ENCODE results near the gene GDPD4.

The GDPD4 gene

GRCh38 chr11:77244277-77245027 is 57.0 kb downstream of the GDPD4 start:
- no peak for DNase-seq (ENCODE audit: low read depth, low spot score)

- no peak for DNase-seq (ENCODE audit: low read depth, low spot score)
Observed at GRCh38 chr11:77236901-77237300, 64.6 kb downstream of the GDPD4 start.

- no peak for DNase-seq (ENCODE audit: low read depth, low spot score)
Observed at GRCh38 chr11:77233011-77233410, 68.5 kb downstream of the GDPD4 start.

- DNase-seq (ENCODE audit: low read depth, low spot score), result no peak
Observed at GRCh38 chr11:77232242-77232641, 69.2 kb downstream of the GDPD4 start.

GRCh38 chr11:77231800-77232199 is 69.7 kb downstream of the GDPD4 start:
- no peak for DNase-seq (ENCODE audit: low read depth, low spot score)

- no peak for DNase-seq (ENCODE audit: low read depth, low spot score)
Observed at GRCh38 chr11:77230878-77231605, 70.4 kb downstream of the GDPD4 start.

GRCh38 chr11:77223797-77224196 is 77.7 kb downstream of the GDPD4 start:
- no peak for DNase-seq (ENCODE audit: low read depth, low spot score)

- DNase-seq (ENCODE audit: low read depth, low spot score), result no peak
Observed at GRCh38 chr11:77217156-77217555, 84.3 kb downstream of the GDPD4 start.

GRCh38 chr11:77215106-77215505 is 86.4 kb downstream of the GDPD4 start:
- DNase-seq (ENCODE audit: low read depth, low spot score), result no peak

- no peak for DNase-seq (ENCODE audit: low read depth, low spot score)
Observed at GRCh38 chr11:77214557-77214956, 86.9 kb downstream of the GDPD4 start.

- no peak for DNase-seq (ENCODE audit: low read depth, low spot score)
Observed at GRCh38 chr11:77213589-77214428, 87.7 kb downstream of the GDPD4 start.

- no peak for DNase-seq (ENCODE audit: low read depth, low spot score)
Observed at GRCh38 chr11:77213029-77213579, 88.4 kb downstream of the GDPD4 start.

GRCh38 chr11:77212314-77213007 is 89.0 kb downstream of the GDPD4 start:
- no peak for DNase-seq (ENCODE audit: low read depth, low spot score)

GRCh38 chr11:77211594-77212251 is 89.8 kb downstream of the GDPD4 start:
- no peak for DNase-seq (ENCODE audit: low read depth, low spot score)

GRCh38 chr11:77211040-77211451 is 90.4 kb downstream of the GDPD4 start:
- no peak for DNase-seq (ENCODE audit: low read depth, low spot score)

GRCh38 chr11:77209663-77210062 is 91.8 kb downstream of the GDPD4 start:
- no peak for DNase-seq (ENCODE audit: low read depth, low spot score)

GRCh38 chr11:77208535-77208934 is 93.0 kb downstream of the GDPD4 start:
- no peak for DNase-seq (ENCODE audit: low read depth, low spot score)

GRCh38 chr11:77207618-77208313 is 93.7 kb downstream of the GDPD4 start:
- no peak for DNase-seq (ENCODE audit: low read depth, low spot score)

GRCh38 chr11:77207019-77207485 is 94.4 kb downstream of the GDPD4 start:
- no peak for DNase-seq (ENCODE audit: low read depth, low spot score)
